ENCODE results near the gene MEGF9. TPM values are rescaled to one million over a fixed set of nuclear protein-coding genes. Genes with fewer than 3 reads are reported as not detected.
"Not testable (repeated sequence)": the region's sequence is repeated elsewhere in the genome, so short reads cannot be mapped to it uniquely, and the experiment has no call there.

The MEGF9 gene
- total RNA-seq, 3 donors from 2014 or later, result 22.0 to 30.3 (median 27.2) TPM

- no peaks in the 10 kb centered on the region for H3K36me3 ChIP-seq
- intact Hi-C loops (cut with DNase I; ENCODE audit: low total_unique reads), result no loop called here
- DNase-seq (ENCODE audit: low spot score in 2 of 2), result no peak
These were observed 72.0 kb downstream of the MEGF9 start for GRCh38 chr9:120642129-120642770.

GRCh38 chr9:120640874-120641273 is 73.4 kb downstream of the MEGF9 start:
- H3K27ac ChIP-seq, result not testable (repeated sequence)

More at GRCh38 chr9:120642129-120642770, 72.0 kb downstream of the MEGF9 start:
- Histone ChIP-seq H3K9me3 (no peaks in the 10 kb centered on the region), H3K27me3 (no peaks in the 10 kb centered on the region), H3K4me1 (no peaks in the 10 kb centered on the region), H3K27ac (no peak overlapping the region), H3K4me3 (no peak overlapping the region)
- TF ChIP-seq POLR2AphosphoS5 (IDR thresholded peaks at IDR 0.05) (no peak), POLR2A (IDR thresholded peaks at IDR 0.05) (no peak), CTCF (IDR thresholded peaks at IDR 0.05) (no peak)

GRCh38 chr9:120640380-120640779 is 73.9 kb downstream of the MEGF9 start:
- H3K4me1 ChIP-seq, result no peaks in the 10 kb centered on the region
- intact Hi-C loops (cut with DNase I; ENCODE audit: low total_unique reads), result no loop called here
- no peak overlapping the region for H3K27ac ChIP-seq
- no peaks in the 10 kb centered on the region for H3K27me3 ChIP-seq
- no peak for DNase-seq (ENCODE audit: low spot score in 2 of 2)
- peaks cover 0 to under 1% of the 10 kb centered on the region in 2 donors for H3K9me3 ChIP-seq
- H3K4me3 ChIP-seq, result no peak overlapping the region
- TF ChIP-seq POLR2A (IDR thresholded peaks at IDR 0.05), result no peak
- TF ChIP-seq POLR2AphosphoS5 (IDR thresholded peaks at IDR 0.05), result no peak
- no peak for TF ChIP-seq CTCF (IDR thresholded peaks at IDR 0.05)
- no peaks in the 10 kb centered on the region for H3K36me3 ChIP-seq

More at GRCh38 chr9:120640874-120641273, 73.4 kb downstream of the MEGF9 start:
- H3K36me3 ChIP-seq; intact Hi-C loops (cut with DNase I; ENCODE audit: low total_unique reads); DNase-seq (ENCODE audit: low spot score in 2 of 2); H3K4me3 ChIP-seq; H3K27me3 ChIP-seq; H3K4me1 ChIP-seq; H3K9me3 ChIP-seq: not testable (repeated sequence)

GRCh38 chr9:120637919-120638318 is 76.4 kb downstream of the MEGF9 start:
- H3K36me3 ChIP-seq, result no peaks in the 10 kb centered on the region
- no peaks in the 10 kb centered on the region for H3K27me3 ChIP-seq
- intact Hi-C loops (cut with DNase I; ENCODE audit: low total_unique reads), result no loop called here
- TF ChIP-seq POLR2AphosphoS5 (IDR thresholded peaks at IDR 0.05), result no peak
- TF ChIP-seq POLR2A (IDR thresholded peaks at IDR 0.05), result no peak
- TF ChIP-seq CTCF (IDR thresholded peaks at IDR 0.05), result no peak
- DNase-seq (ENCODE audit: low spot score in 2 of 2), result no peak
- H3K9me3 ChIP-seq, result peaks cover 0 to 5% of the 10 kb centered on the region in 2 donors
- no peak overlapping the region for H3K4me3 ChIP-seq
- no peak overlapping the region for H3K27ac ChIP-seq
- no peaks in the 10 kb centered on the region for H3K4me1 ChIP-seq

GRCh38 chr9:120636194-120636957 is 77.9 kb downstream of the MEGF9 start:
- intact Hi-C loops (cut with DNase I; ENCODE audit: low total_unique reads), result no loop called here
- DNase-seq (ENCODE audit: low spot score in 2 of 2), result no peak
- Histone ChIP-seq H3K27me3 (no peaks in the 10 kb centered on the region), H3K4me3 (no peak overlapping the region), H3K27ac (no peak overlapping the region), H3K9me3 (peaks cover 0 to 5% of the 10 kb centered on the region in 2 donors), H3K36me3 (no peaks in the 10 kb centered on the region), H3K4me1 (no peaks in the 10 kb centered on the region)
- no peak for TF ChIP-seq CTCF (IDR thresholded peaks at IDR 0.05)
- TF ChIP-seq POLR2A (IDR thresholded peaks at IDR 0.05), result no peak
- no peak for TF ChIP-seq POLR2AphosphoS5 (IDR thresholded peaks at IDR 0.05)
